WTC11 (cell line): ENCODE results near the gene SPG21.

Experiments
- FOXP1 ChIP-seq: sonication (generic); formaldehyde crosslinking; IDR thresholded peaks from 2 replicates; pipeline ENCODE4 v1.8.0; 2022; ENCODE audit warnings: missing genetic modification reagents, mild to moderate bottlenecking, moderate library complexity, borderline replicate concordance
- NR2C2 ChIP-seq: sonication (generic); formaldehyde crosslinking; IDR thresholded peaks from 2 replicates; pipeline ENCODE4 v1.8.0; 2022; ENCODE audit warnings: mild to moderate bottlenecking, missing genetic modification reagents
- SP1 ChIP-seq: sonication (generic); formaldehyde crosslinking; conservative IDR thresholded peaks from 2 replicates; pipeline ENCODE4 v1.8.1; 2022; ENCODE audit warnings: missing genetic modification reagents
- TF ChIP-seq, protein P1 (sequence below): fragments of 200-600 bp; IDR thresholded peaks from 2 replicates; pipeline ENCODE4 v1.8.0; 2022; ENCODE audit warnings: antibody characterized with exemption
- TF ChIP-seq, protein P2 (sequence below): sonication (generic); formaldehyde crosslinking; IDR thresholded peaks from 2 replicates; pipeline ENCODE4 v1.8.0; 2022; ENCODE audit warnings: mild to moderate bottlenecking, missing genetic modification reagents

- TF ChIP-seq, protein P1, sequence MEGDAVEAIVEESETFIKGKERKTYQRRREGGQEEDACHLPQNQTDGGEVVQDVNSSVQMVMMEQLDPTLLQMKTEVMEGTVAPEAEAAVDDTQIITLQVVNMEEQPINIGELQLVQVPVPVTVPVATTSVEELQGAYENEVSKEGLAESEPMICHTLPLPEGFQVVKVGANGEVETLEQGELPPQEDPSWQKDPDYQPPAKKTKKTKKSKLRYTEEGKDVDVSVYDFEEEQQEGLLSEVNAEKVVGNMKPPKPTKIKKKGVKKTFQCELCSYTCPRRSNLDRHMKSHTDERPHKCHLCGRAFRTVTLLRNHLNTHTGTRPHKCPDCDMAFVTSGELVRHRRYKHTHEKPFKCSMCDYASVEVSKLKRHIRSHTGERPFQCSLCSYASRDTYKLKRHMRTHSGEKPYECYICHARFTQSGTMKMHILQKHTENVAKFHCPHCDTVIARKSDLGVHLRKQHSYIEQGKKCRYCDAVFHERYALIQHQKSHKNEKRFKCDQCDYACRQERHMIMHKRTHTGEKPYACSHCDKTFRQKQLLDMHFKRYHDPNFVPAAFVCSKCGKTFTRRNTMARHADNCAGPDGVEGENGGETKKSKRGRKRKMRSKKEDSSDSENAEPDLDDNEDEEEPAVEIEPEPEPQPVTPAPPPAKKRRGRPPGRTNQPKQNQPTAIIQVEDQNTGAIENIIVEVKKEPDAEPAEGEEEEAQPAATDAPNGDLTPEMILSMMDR: no peak
- TF ChIP-seq NR2C2 (no peak), FOXP1 (CRISPR knock-in tag) (no peak), SP1 (CRISPR knock-in tag) (no peak)
- TF ChIP-seq, protein P2, sequence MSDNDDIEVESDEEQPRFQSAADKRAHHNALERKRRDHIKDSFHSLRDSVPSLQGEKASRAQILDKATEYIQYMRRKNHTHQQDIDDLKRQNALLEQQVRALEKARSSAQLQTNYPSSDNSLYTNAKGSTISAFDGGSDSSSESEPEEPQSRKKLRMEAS (CRISPR knock-in tag): no peak
Measured at GRCh38 chr15:64961013-64961412, 28.7 kb downstream of the SPG21 start.
